PC-9 (cell line): ENCODE results near the gene TMEM200B. TPM values are rescaled to one million over a fixed set of nuclear protein-coding genes. Genes with fewer than 3 reads are reported as not detected.

Source experiments
- BruUV-seq: library from RNA; stranded (reverse); fragments of 400-500 nt; replicated peaks from 2 replicates; lab custom pipeline; 2021; lab: Mats Ljungman, UMichigan
- CTCF ChIA-PET: fragments of 300-600 bp; sonication (Branson Sonifier 250); formaldehyde crosslinking; loops from one replicate; lab custom pipeline; 2022; ENCODE audit warnings: antibody characterized with exemption; lab: Charles Lee
- POLR2A ChIA-PET: fragments of 300-600 bp; sonication (Branson Sonifier 250); formaldehyde crosslinking; loops from one replicate; lab custom pipeline; 2022; ENCODE audit warnings: antibody characterized with exemption; ENCODE audit not compliant: unreplicated experiment; lab: Charles Lee
- DNase-seq, 2 experiments: peaks; one replicate each; pipeline versions ENCODE4 v3.0.0 to v3.0.0-alpha.2; 2015 to 2022; ENCODE audit warnings: mixed read lengths in 1 of 2
- H2AFZ ChIP-seq: fragments of 200-600 bp; sonication (generic); 2 replicates; pipeline ENCODE4 v1.8.1; 2017; ENCODE audit warnings: antibody characterized with exemption
- H3F3A ChIP-seq: fragments of 200-600 bp; sonication (generic); 2 replicates; pipeline ENCODE4 v1.8.1; 2017; ENCODE audit warnings: antibody characterized with exemption, mild to moderate bottlenecking, low read depth; ENCODE audit not compliant: insufficient read depth
- H3K27ac ChIP-seq: fragments of 200-600 bp; sonication (generic); 2 replicates; pipeline ENCODE4 v1.6.1; 2016; ENCODE audit warnings: mixed run types
- H3K27me3 ChIP-seq: fragments of 200-600 bp; sonication (generic); 2 replicates; pipeline ENCODE4 v1.6.1; 2016; ENCODE audit warnings: low read depth, mixed run types; ENCODE audit not compliant: insufficient read depth
- H3K36me3 ChIP-seq: fragments of 200-600 bp; sonication (generic); 2 replicates; pipeline ENCODE4 v1.6.1; 2016; ENCODE audit warnings: low read depth, mixed run types
- H3K4me1 ChIP-seq: fragments of 200-600 bp; sonication (generic); replicated peaks from 2 replicates; pipeline ENCODE4 v1.6.1; 2016; ENCODE audit warnings: mixed run types; ENCODE audit not compliant: insufficient read depth
- H3K4me2 ChIP-seq: fragments of 200-600 bp; sonication (generic); 2 replicates; pipeline ENCODE4 v1.6.1; 2017; ENCODE audit warnings: mixed run types
- H3K4me3 ChIP-seq: fragments of 200-600 bp; sonication (generic); 2 replicates; pipeline ENCODE4 v1.6.1; 2016; ENCODE audit warnings: mixed run types
- H3K79me2 ChIP-seq: fragments of 200-600 bp; sonication (generic); 2 replicates; pipeline ENCODE4 v1.6.1; 2017; ENCODE audit warnings: low read depth, mixed run types
- H3K9me2 ChIP-seq: fragments of 200-600 bp; sonication (generic); 2 replicates; pipeline ENCODE4 v1.8.1; 2017; ENCODE audit warnings: mild to moderate bottlenecking; ENCODE audit not compliant: insufficient read depth
- H3K9me3 ChIP-seq: fragments of 200-600 bp; sonication (generic); 2 replicates; pipeline ENCODE4 v1.8.1; 2016; ENCODE audit warnings: low read depth; ENCODE audit not compliant: insufficient read depth
- H4K20me1 ChIP-seq: fragments of 200-600 bp; sonication (generic); 2 replicates; pipeline ENCODE4 v1.8.1; 2017; ENCODE audit not compliant: insufficient read depth
- EZH2 ChIP-seq: fragments of 200-600 bp; sonication (generic); IDR thresholded peaks from 2 replicates; pipeline ENCODE4 v1.8.0; 2017; ENCODE audit warnings: antibody characterized with exemption, low read depth
- intact Hi-C: fragments of 100-400 bp; cut with micrococcal nuclease; formaldehyde crosslinking; loops from one replicate; pipeline ENCODE4 v1.10.0; 2022; ENCODE audit not compliant: unreplicated experiment
- total RNA-seq: library from RNA; stranded (reverse); gene quantifications from 2 replicates; pipeline ENCODE4 v1.2.3, GENCODE V29; 2021
- TF ChIP-seq, protein P1 (sequence below): fragments of 200-600 bp; sonication (generic); conservative IDR thresholded peaks from 2 replicates; pipeline ENCODE4 v1.6.1; 2017; ENCODE audit warnings: mixed run types, antibody characterized with exemption, mild to moderate bottlenecking, moderate library complexity

TMEM200B gene
- total RNA-seq, 1 experiment from 2014 or later, result 1.1 TPM

DNA sequence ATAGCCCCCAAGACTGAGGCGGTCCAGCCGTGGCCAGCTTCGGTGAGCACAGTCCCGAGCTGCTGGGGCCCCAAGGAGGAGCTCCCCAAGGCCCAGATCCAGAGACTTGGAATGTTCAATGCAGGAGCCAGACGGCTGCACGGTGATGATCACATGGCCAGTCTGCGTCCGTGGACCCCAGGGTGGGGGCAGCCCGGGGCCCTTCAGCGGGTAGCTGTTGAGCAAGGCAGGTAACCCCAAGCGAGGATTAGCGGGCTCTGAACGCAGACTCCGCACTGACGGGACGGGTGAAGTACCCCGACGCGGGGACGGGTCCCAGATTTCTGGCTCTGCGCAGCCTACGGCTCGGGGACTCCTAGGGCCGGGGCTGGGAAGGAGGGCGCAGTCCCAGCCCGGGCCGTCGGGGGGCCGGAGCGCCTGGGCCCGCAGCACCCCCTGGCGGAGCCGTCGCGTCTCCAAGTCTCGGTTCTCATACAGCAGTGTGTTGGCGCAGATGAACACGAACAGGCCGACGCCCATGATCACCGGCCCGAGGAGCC, 2.7 kb downstream of the TMEM200B start:
- H3K36me3 ChIP-seq, result no peaks in the 10 kb centered on the region
- H3K4me3 ChIP-seq, result no peak overlapping the region
- H3K4me2 ChIP-seq, result no peak overlapping the region
- no peaks in the 10 kb centered on the region for H3F3A ChIP-seq
- TF ChIP-seq, protein P1, sequence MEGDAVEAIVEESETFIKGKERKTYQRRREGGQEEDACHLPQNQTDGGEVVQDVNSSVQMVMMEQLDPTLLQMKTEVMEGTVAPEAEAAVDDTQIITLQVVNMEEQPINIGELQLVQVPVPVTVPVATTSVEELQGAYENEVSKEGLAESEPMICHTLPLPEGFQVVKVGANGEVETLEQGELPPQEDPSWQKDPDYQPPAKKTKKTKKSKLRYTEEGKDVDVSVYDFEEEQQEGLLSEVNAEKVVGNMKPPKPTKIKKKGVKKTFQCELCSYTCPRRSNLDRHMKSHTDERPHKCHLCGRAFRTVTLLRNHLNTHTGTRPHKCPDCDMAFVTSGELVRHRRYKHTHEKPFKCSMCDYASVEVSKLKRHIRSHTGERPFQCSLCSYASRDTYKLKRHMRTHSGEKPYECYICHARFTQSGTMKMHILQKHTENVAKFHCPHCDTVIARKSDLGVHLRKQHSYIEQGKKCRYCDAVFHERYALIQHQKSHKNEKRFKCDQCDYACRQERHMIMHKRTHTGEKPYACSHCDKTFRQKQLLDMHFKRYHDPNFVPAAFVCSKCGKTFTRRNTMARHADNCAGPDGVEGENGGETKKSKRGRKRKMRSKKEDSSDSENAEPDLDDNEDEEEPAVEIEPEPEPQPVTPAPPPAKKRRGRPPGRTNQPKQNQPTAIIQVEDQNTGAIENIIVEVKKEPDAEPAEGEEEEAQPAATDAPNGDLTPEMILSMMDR, result no peak
- no peaks in the 10 kb centered on the region for H3K9me2 ChIP-seq
- H2AFZ ChIP-seq, result no peak overlapping the region
- no peaks in the 10 kb centered on the region for H3K9me3 ChIP-seq
- no peaks in the 10 kb centered on the region for H3K27me3 ChIP-seq
- no peaks in the 10 kb centered on the region for H3K4me1 ChIP-seq
- H3K79me2 ChIP-seq, result no peaks in the 10 kb centered on the region
- no TSS peak for BruUV-seq
- CTCF ChIA-PET, result no interaction called here
- DNase-seq, result no peak
- no peak overlapping the region for H3K27ac ChIP-seq
- intact Hi-C loops, result no loop called here
- no peaks in the 10 kb centered on the region for H4K20me1 ChIP-seq
- POLR2A ChIA-PET, result no interaction called here

DNA sequence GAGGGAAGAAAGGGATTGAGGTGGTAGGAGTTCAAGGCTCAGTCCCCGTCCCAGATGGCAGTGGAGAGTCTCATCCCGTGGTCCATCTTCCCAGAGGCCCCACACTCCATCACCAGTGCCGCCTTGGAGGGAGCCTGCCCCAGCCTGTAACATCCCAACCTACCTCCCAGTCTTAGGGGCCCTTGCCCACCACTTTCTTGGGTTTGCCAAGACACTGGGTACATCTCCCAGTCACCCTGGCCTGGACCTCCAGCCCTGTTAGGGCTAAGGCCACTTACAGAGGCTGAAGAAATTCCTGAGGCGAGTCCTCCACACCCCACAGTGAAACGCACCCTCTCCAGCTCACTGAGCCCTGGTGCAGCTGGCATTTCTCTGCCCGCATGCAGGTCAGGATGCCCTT, 3.3 kb downstream of the TMEM200B start:
- intact Hi-C loops, result no loop called here
- Histone ChIP-seq H3K9me2 (no peaks in the 10 kb centered on the region), H3K27me3 (no peaks in the 10 kb centered on the region), H3K4me3 (no peak overlapping the region), H3K4me2 (no peak overlapping the region), H3K36me3 (no peaks in the 10 kb centered on the region), H3F3A (no peaks in the 10 kb centered on the region), H3K9me3 (no peaks in the 10 kb centered on the region), H4K20me1 (no peaks in the 10 kb centered on the region), H3K79me2 (no peaks in the 10 kb centered on the region), H2AFZ (no peak overlapping the region), H3K27ac (no peak overlapping the region), H3K4me1 (no peaks in the 10 kb centered on the region)
- ChIA-PET CTCF (no interaction called here), POLR2A (no interaction called here)
- TF ChIP-seq, protein P1, result no peak
- TF ChIP-seq EZH2, result no peak
- no TSS peak for BruUV-seq
- DNase-seq, result no peak

DNA sequence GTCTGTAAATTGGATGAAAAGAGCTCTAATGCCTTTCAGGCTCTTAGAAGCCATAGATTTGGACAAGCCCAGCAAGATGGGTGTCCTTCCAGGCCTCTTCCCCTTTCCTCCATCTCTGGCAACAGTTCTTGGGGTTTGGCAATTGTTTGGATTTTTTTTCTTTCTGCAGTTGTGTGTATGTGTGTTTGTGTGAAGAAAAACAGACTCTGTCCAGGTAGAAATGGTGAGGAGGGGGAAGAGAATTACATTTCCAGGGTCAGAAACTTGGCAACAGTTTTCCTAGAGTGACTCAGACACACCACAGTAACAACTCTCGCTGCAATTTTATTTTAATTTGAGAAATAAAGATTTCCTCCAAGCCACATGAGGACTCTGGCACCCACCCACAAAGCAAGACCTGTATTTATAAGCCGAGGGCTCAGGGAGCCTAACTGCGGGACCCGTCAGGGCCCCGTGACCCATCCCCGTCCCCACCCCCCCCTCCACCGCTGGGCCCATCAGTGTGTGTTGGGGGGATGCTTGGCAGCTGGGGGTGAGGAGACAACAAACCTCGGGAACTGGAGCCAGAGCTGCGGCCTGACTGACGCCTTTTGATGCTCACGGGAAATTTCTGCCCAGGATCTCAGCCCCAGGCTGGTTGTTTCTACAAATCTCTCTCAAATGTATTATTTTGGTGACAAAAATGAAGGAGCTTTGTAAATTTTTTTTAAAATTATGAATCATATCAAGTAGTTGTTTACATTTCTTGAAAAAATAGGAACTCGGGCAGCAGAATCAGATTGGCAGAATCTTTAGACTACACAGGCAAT, 4.4 kb downstream of the TMEM200B start:
- H3F3A ChIP-seq, result no peaks in the 10 kb centered on the region
- H3K9me3 ChIP-seq, result no peaks in the 10 kb centered on the region
- H3K4me3 ChIP-seq, result no peak overlapping the region
- H3K27ac ChIP-seq, result no peak overlapping the region
- ChIA-PET POLR2A (no interaction called here), CTCF (interaction anchor here (0.5 kb wide), 1 partner anchor 83 kb away, joined by 3 read pairs; no protein-coding TSS in a partner anchor)
- H3K27me3 ChIP-seq, result no peaks in the 10 kb centered on the region
- H3K4me2 ChIP-seq, result no peak overlapping the region
- intact Hi-C loops, result no loop called here
- no peaks in the 10 kb centered on the region for H4K20me1 ChIP-seq
- no peaks in the 10 kb centered on the region for H3K9me2 ChIP-seq
- no peak for TF ChIP-seq EZH2
- TF ChIP-seq, protein P1, result no peak
- no TSS peak for BruUV-seq
- no peaks in the 10 kb centered on the region for H3K4me1 ChIP-seq
- no peak for DNase-seq
- no peaks in the 10 kb centered on the region for H3K79me2 ChIP-seq
- H2AFZ ChIP-seq, result no peak overlapping the region
- no peaks in the 10 kb centered on the region for H3K36me3 ChIP-seq
